GM10266 (cell line): ENCODE data around the gene GIPC2.

Experiments used
- DNase-seq: peaks from one replicate; pipeline ENCODE4 v3.0.0; 2012; ENCODE audit errors: extremely low spot score
- CTCF ChIP-seq: IDR thresholded peaks from 2 replicates; pipeline ENCODE4 v1.5.1; 2012; ENCODE audit warnings: mild to moderate bottlenecking, low read depth; ENCODE audit not compliant: control insufficient read depth, insufficient read depth; ENCODE audit errors: missing control alignments

The GIPC2 gene

DNA sequence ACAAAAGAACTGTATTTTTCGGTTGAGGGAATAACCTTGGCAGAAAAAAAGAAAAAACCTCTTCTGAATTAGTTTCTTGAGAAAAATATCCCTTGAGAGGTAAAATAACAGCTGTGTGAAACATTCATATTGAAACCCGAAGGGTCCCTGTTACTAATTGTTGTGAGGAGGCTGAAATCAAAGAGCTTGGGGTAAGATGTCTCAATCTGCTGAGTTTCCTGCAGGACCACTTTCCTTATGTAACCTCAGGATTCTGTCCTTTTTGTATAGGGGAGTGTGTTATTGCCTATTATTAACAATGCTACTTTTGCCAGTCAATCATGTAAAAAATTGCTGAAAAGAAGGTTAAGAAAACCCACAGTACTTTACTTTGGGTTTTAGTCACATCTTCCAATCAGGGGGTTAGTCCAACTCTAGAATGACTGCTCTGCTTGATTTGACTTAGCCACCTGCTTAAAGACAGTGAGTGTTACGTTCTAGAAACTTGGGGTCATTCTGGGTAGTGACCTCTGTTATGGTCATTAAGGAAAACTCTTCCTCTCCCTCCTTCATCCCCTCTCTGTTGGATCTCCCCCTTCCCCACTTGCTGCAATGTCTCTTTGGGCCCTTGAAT, 138.8 kb downstream of the GIPC2 start:
- DNase-seq = no peak
- no peak for TF ChIP-seq CTCF
